Brain microvascular endothelial cell (primary cell): ENCODE measurements around the gene DISP2.
A peak's percentile ranks its signal among the peaks of the same experiment; 100 is the strongest.

Experiments used
- DNase-seq: peaks from one replicate; pipeline ENCODE4 v3.0.0-alpha.2; 2020
- H3K27ac ChIP-seq: fragments of 250-450 bp; sonication (Bioruptor Pico); 2 replicates; pipeline ENCODE4 v1.5.1; 2020; ENCODE audit warnings: mild to moderate bottlenecking, moderate library complexity
- H3K27me3 ChIP-seq: fragments of 250-450 bp; sonication (Bioruptor Pico); replicated peaks from 2 replicates; pipeline ENCODE4 v1.5.1; 2020; ENCODE audit warnings: mild to moderate bottlenecking
- H3K36me3 ChIP-seq: fragments of 250-450 bp; sonication (Bioruptor Pico); replicated peaks from 2 replicates; pipeline ENCODE4 v1.5.1; 2020; ENCODE audit warnings: mild to moderate bottlenecking
- H3K4me3 ChIP-seq: 2 replicates; pipeline ENCODE4 v1.5.1; 2011; ENCODE audit warnings: low read depth, mild to moderate bottlenecking, control low read depth, low read length, moderate library complexity
- in situ Hi-C: cut with HindIII; loops from 2 replicates; pipeline ENCODE4 v1.10.0; 2017; ENCODE audit warnings: low sequenced_read_pairs, low pct_ligation_motif_present
- TF ChIP-seq, protein P1 (sequence below): IDR thresholded peaks from 2 replicates; pipeline ENCODE4 v1.5.1; 2011; ENCODE audit warnings: low read depth, mild to moderate bottlenecking, moderate library complexity, low read length, control low read depth, inconsistent platforms; ENCODE audit errors: missing control alignments

Gene DISP2

DNA sequence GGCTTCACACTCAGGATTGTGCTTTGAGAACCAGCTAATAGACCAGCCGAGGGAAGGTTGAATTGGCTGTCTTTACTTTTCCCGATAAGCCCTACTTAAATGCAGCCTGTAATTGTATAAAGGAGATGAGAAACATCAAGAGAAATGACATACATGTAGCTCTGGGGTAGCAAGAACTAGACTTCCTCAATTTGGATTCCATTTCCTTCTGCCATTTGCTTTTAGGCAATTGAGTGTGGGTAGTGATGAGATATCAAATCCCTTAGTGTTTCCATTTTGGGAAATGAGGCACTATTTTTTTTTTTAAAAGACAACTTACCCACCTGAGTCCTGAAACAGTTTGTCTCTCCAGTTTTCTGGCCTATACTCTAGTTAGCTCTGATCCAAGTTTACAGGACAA, 32.3 kb upstream of the DISP2 start:
- Histone ChIP-seq H3K27me3 (no peaks in the 10 kb centered on the region), H3K27ac (no peak overlapping the region), H3K4me3 (no peak overlapping the region), H3K36me3 (no peaks in the 10 kb centered on the region)
- TF ChIP-seq, protein P1, sequence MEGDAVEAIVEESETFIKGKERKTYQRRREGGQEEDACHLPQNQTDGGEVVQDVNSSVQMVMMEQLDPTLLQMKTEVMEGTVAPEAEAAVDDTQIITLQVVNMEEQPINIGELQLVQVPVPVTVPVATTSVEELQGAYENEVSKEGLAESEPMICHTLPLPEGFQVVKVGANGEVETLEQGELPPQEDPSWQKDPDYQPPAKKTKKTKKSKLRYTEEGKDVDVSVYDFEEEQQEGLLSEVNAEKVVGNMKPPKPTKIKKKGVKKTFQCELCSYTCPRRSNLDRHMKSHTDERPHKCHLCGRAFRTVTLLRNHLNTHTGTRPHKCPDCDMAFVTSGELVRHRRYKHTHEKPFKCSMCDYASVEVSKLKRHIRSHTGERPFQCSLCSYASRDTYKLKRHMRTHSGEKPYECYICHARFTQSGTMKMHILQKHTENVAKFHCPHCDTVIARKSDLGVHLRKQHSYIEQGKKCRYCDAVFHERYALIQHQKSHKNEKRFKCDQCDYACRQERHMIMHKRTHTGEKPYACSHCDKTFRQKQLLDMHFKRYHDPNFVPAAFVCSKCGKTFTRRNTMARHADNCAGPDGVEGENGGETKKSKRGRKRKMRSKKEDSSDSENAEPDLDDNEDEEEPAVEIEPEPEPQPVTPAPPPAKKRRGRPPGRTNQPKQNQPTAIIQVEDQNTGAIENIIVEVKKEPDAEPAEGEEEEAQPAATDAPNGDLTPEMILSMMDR, result no peak
- in situ Hi-C loops, result no loop called here
- no peak for DNase-seq

DNA sequence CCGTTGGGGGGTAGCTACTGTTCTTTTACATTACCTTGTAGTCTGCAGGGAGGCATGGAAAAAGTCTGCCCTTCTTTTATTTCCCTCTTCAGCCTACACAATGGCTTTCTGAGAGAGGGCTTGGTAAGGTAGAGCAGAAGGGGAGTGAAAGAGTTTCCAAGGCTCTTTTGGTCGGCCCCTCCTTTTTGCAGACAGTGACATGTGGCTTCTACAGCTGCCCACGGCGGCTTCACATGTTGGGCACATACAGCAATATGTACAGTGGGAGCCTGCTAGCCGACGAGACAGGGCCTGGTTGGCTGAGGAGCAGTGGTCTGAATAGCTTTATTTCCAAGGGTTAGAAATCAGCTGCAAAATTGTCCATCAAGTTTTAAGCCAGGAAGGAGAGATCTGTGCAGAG, 30.6 kb upstream of the DISP2 start:
- in situ Hi-C loops, result no loop called here

GRCh38 chr15:40328176-40328575, 29.8 kb upstream of the DISP2 start:
- DNase-seq, result no peak
- TF ChIP-seq, protein P1, result no peak
- Histone ChIP-seq H3K4me3 (no peak overlapping the region), H3K36me3 (no peaks in the 10 kb centered on the region), H3K27me3 (no peaks in the 10 kb centered on the region), H3K27ac (peak overlapping the region; percentile 80)
- in situ Hi-C loops, result no loop called here

More for the DNA sequence above, 30.6 kb upstream of the DISP2 start:
- Histone ChIP-seq H3K4me3 (no peak overlapping the region), H3K27me3 (no peaks in the 10 kb centered on the region), H3K36me3 (no peaks in the 10 kb centered on the region), H3K27ac (peak overlapping the region; percentile 80)
- DNase-seq, result no peak
- TF ChIP-seq, protein P1, result no peak

- Histone ChIP-seq H3K27me3 (no peaks in the 10 kb centered on the region), H3K36me3 (no peaks in the 10 kb centered on the region), H3K4me3 (no peak overlapping the region), H3K27ac (peak overlapping the region; percentile 80)
- TF ChIP-seq, protein P1, result no peak
- no peak for DNase-seq
- in situ Hi-C loops, result no loop called here
Measured at GRCh38 chr15:40328751-40329150, 29.3 kb upstream of the DISP2 start.

DNA sequence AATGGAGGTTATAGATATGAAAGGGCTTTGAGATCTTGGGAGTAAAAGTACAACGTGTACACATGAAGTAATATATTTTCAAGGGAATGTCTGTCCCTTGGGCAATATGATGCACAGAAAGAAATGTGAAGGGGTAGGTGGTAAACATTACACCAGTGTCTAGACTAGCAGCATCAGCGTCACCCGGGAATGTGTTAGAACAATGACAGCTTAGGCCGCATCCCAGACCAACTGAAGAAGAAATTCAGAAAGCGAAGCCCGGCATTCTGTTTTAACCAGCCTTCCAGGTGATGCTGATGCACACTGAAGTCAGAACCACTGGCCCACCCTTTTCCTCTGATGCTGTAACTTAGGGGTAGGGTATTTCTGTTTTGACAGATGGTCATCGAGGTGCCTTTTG, 28.2 kb upstream of the DISP2 start:
- Histone ChIP-seq H3K4me3 (no peak overlapping the region), H3K27ac (peak overlapping the region; percentile 80), H3K36me3 (peaks cover under 1% of the 10 kb centered on the region), H3K27me3 (no peaks in the 10 kb centered on the region)
- in situ Hi-C loops, result no loop called here
- TF ChIP-seq, protein P1, result no peak
- peak; percentile 70 for DNase-seq

GRCh38 chr15:40330368-40330836, 27.6 kb upstream of the DISP2 start:
- peak overlapping the region; percentile 80 for H3K27ac ChIP-seq
- TF ChIP-seq, protein P1, result no peak
- peaks cover 5% of the 10 kb centered on the region for H3K36me3 ChIP-seq
- no peaks in the 10 kb centered on the region for H3K27me3 ChIP-seq
- no peak for DNase-seq
- H3K4me3 ChIP-seq, result no peak overlapping the region
- in situ Hi-C loops, result no loop called here
